ENCODE results near the gene MAPKAPK5. TPM values are rescaled to one million over a fixed set of nuclear protein-coding genes. Genes with fewer than 3 reads are reported as not detected.

The MAPKAPK5 gene
- total RNA-seq, 1 experiment from 2014 or later, result 85.7 TPM

DNA sequence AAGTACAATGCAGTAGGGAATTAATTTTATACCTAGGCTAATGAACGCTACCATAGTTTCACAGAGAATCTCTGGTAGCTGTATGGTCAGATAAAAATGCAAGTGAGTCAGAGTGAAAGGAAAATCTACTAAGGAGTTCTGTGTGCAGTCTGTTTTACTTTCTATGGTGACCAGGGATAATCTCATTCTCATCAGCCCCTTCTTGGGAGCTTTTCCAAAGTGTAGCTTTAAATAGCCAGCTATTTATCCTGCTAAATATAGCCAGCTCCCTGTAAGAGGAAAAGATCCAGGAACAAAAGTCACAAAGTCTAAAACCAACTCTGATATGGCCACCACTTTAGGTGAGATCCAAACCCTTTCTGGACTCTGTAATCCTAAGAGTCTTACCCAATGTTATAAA is 95.4 kb downstream of the MAPKAPK5 start:
- Histone ChIP-seq H2BK20ac (ENCODE audit: low read depth, low read length, poor library complexity, severe bottlenecking) (no peak overlapping the region), H2BK5ac (ENCODE audit: insufficient read length, low read length) (no peak overlapping the region), H3K9me3 (ENCODE audit: control insufficient read depth, low read depth, low read length) (no peaks in the 10 kb centered on the region), H2BK120ac (ENCODE audit: low read depth, low read length, poor library complexity, severe bottlenecking) (no peak overlapping the region), H3K79me2 (ENCODE audit: insufficient read depth, low read length) (no peaks in the 10 kb centered on the region), H2AFZ (ENCODE audit: low read length) (no peak overlapping the region), H4K91ac (ENCODE audit: insufficient read length, low read depth, low read length) (no peak overlapping the region), H2BK15ac (ENCODE audit: low read depth, low read length) (no peak overlapping the region), H3K18ac (ENCODE audit: insufficient read length, low read depth, low read length) (no peak overlapping the region), H3T11ph (ENCODE audit: low read length) (no peak overlapping the region), H2AK5ac (ENCODE audit: insufficient read length, low read length) (no peak overlapping the region), H3K4me2 (ENCODE audit: insufficient read depth, insufficient read length, low read length) (no peak overlapping the region), H3K56ac (ENCODE audit: insufficient read length, low read depth, low read length) (no peak overlapping the region), H3K23me2 (ENCODE audit: insufficient read length, low read depth, low read length, poor library complexity, severe bottlenecking) (no peaks in the 10 kb centered on the region), H3K23ac (ENCODE audit: insufficient read length, low read depth, low read length) (no peak overlapping the region), H3K14ac (ENCODE audit: insufficient read depth, low read length) (no peak overlapping the region), H3K79me1 (ENCODE audit: insufficient read depth, low read depth, low read length, poor library complexity, severe bottlenecking) (no peaks in the 10 kb centered on the region), H3K4ac (ENCODE audit: low read depth, low read length) (no peak overlapping the region), H4K8ac (replicated peaks; ENCODE audit: insufficient read length, low read depth, low read length) (no peak overlapping the region), H3K4me1 (ENCODE audit: insufficient read depth, low read length) (no peaks in the 10 kb centered on the region), H3K27me3 (ENCODE audit: insufficient read depth, low read length) (no peaks in the 10 kb centered on the region), H2BK12ac (ENCODE audit: insufficient read length, low read depth, low read length) (no peak overlapping the region), H3K27ac (ENCODE audit: insufficient read length, low read depth, low read length) (no peak overlapping the region), H3K9ac (ENCODE audit: extremely low read depth, insufficient read length, low read length) (no peak overlapping the region), H4K20me1 (ENCODE audit: control insufficient read depth, insufficient read depth, insufficient read length) (no peaks in the 10 kb centered on the region), H4K5ac (ENCODE audit: insufficient read length, low read depth, low read length) (no peak overlapping the region)
- Mint-ChIP-seq H3K9me3 (no peaks in the 10 kb centered on the region), H3K36me3 (ENCODE audit: insufficient read depth in 1 of 3, low read depth in 3 of 3) (no peaks in the 10 kb centered on the region), H3K27me3 (ENCODE audit: low read depth) (no peaks in the 10 kb centered on the region), H3K4me3 (no peak overlapping the region), H3K27ac (no peak overlapping the region), H3K4me1 (peaks cover 0 to 7% of the 10 kb centered on the region in 2 experiments; a peak in 2 of 4 replicates)
- TF ChIP-seq CTCF (conservative IDR thresholded peaks at IDR 0.05), result no peak
- no CpG with 5 or more reads among the region's 1 CpG for WGBS (ENCODE audit: extremely low coverage, insufficient read length, low lambda C conversion rate)
- no peak for DNase-seq

Data from H9 (cell line).